GM21528 (cell line): ENCODE measurements around the gene CTSZ.

Experiments used
- ATAC-seq: cut with Tn5 transposase; IDR thresholded peaks from one replicate; pipeline ENCODE4 v1.9.1; 2021; ENCODE audit warnings: mild to moderate bottlenecking, moderate library complexity; ENCODE audit not compliant: unreplicated experiment, low FRiP score

CTSZ gene

GRCh38 chr20:59001068-59001448 lies 6.0 kb downstream of the CTSZ start:
- no peak for ATAC-seq

- ATAC-seq: no peak
Measured at GRCh38 chr20:59000326-59000725, 6.7 kb downstream of the CTSZ start.

- no peak for ATAC-seq
Measured at GRCh38 chr20:58998656-58999055, 8.4 kb downstream of the CTSZ start.

- no peak for ATAC-seq
Measured at GRCh38 chr20:58997141-58997770, 9.8 kb downstream of the CTSZ start.

- no peak for ATAC-seq
Measured at GRCh38 chr20:58996226-58996611, 10.8 kb downstream of the CTSZ start.

- no peak for ATAC-seq
Measured at GRCh38 chr20:58995461-58996225, 11.4 kb downstream of the CTSZ start.

- no peak for ATAC-seq
Measured at GRCh38 chr20:58994390-58995159, 12.5 kb downstream of the CTSZ start.

- no peak for ATAC-seq
Measured at GRCh38 chr20:58993332-58994248, 13.5 kb downstream of the CTSZ start.

GRCh38 chr20:58992911-58993310 lies 14.1 kb downstream of the CTSZ start:
- no peak for ATAC-seq

- ATAC-seq: no peak
Measured at GRCh38 chr20:58991715-58992114, 15.3 kb downstream of the CTSZ start.

- ATAC-seq: no peak
Measured at GRCh38 chr20:58990651-58991445, 16.2 kb downstream of the CTSZ start.

- ATAC-seq: no peak
Measured at GRCh38 chr20:58989196-58989595, 17.9 kb downstream of the CTSZ start.

- ATAC-seq: no peak
Measured at GRCh38 chr20:58988565-58988882, 18.5 kb downstream of the CTSZ start.

- ATAC-seq: no peak
Measured at GRCh38 chr20:58987790-58988564, 19.1 kb downstream of the CTSZ start.

GRCh38 chr20:58986968-58987517 lies 20.0 kb downstream of the CTSZ start:
- no peak for ATAC-seq

GRCh38 chr20:58986286-58986967 lies 20.6 kb downstream of the CTSZ start:
- no peak for ATAC-seq

- no peak for ATAC-seq
Measured at GRCh38 chr20:58985656-58986055, 21.4 kb downstream of the CTSZ start.

- no peak for ATAC-seq
Measured at GRCh38 chr20:58984691-58985090, 22.4 kb downstream of the CTSZ start.
